Bronchial epithelial cell (primary cell): ENCODE data around the gene AOPEP. TPM values are rescaled to one million over a fixed set of nuclear protein-coding genes. Genes with fewer than 3 reads are reported as not detected.

Experiments used
- DNase-seq: peaks from one replicate; pipeline ENCODE4 v3.0.0-alpha.2; 2010; ENCODE audit warnings: low read depth
- FAIRE-seq: peaks from 2 replicates; lab custom pipeline; 2011; peaks lifted over from hg19 to GRCh38; lab: Jason Lieb, UNC
- H3K27me3 ChIP-seq: 2 replicates; pipeline ENCODE4 v1.5.1; 2011; ENCODE audit warnings: low read length; ENCODE audit not compliant: control insufficient read depth, insufficient read depth
- H3K36me3 ChIP-seq: 2 replicates; pipeline ENCODE4 v1.5.1; 2011; ENCODE audit warnings: low read length; ENCODE audit not compliant: control insufficient read depth, insufficient read depth
- H3K4me3 ChIP-seq: 2 replicates; pipeline ENCODE4 v1.5.1; 2011; ENCODE audit warnings: mild to moderate bottlenecking, low read depth, low read length, control low read depth
- CTCF ChIP-seq: IDR thresholded peaks from 2 replicates; pipeline ENCODE4 v1.5.1; 2011; ENCODE audit warnings: mild to moderate bottlenecking, moderate library complexity, low read length, control low read depth, inconsistent platforms; ENCODE audit not compliant: insufficient read depth, severe bottlenecking
- total RNA-seq: library from RNA; depleted of rRNA; stranded (reverse); fragments of >200 nt; gene quantifications from 2 replicates; pipeline ENCODE4 v1.2.1, GENCODE V29; 2014

AOPEP gene
- total RNA-seq, 1 donor from 2014 or later, result 91.1 TPM

DNA sequence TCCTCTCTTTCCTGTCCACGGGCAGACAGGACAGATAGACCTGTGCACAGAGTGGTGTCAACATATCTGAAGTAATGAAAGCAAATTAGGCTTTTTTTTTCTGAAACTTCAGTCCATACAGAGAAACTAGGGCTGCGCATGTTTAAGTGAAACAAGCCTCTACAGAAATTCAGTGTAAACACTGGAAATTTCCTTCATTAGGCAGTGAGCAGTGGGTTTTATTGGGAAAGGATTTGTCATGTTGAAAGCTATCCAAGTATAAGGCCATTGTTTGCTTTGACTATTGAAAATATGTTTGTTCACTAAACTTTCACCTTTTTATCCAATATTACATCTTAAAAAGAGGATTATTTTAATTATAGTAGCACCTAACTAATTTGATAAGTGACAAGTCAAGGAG lies 161.2 kb downstream of the AOPEP start:
- Histone ChIP-seq H3K4me3 (no peak overlapping the region), H3K27me3 (no peaks in the 10 kb centered on the region), H3K36me3 (no peaks in the 10 kb centered on the region)
- TF ChIP-seq CTCF, result no peak
- FAIRE-seq (no peak), DNase-seq (no peak)

DNA sequence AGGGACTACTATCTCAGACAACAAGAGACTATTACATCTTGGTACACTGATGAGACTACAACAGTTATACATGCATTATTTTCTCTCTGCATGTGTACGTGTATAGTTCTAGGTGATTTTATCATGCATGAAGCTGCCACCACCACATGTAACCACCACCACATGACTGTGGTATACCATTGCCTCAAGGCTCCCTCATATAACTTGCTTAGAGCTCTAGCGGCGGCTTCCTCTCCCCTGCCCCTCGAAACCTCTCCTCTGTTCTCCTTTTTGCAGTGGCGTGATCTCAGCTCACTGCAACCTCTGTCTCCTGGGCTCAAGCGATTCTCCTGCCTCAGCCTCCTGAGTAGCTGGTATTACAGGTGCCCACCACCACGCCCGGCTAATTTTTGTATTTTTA lies 162.3 kb downstream of the AOPEP start:
- no peaks in the 10 kb centered on the region for H3K36me3 ChIP-seq
- H3K27me3 ChIP-seq, result no peaks in the 10 kb centered on the region
- TF ChIP-seq CTCF, result no peak
- no peak overlapping the region for H3K4me3 ChIP-seq
- DNase-seq (no peak), FAIRE-seq (no peak)

GRCh38 chr9:94889628-94890027 lies 163.1 kb downstream of the AOPEP start:
- no peak for FAIRE-seq
- no peak overlapping the region for H3K4me3 ChIP-seq
- DNase-seq, result no peak
- TF ChIP-seq CTCF, result no peak
- H3K36me3 ChIP-seq, result no peaks in the 10 kb centered on the region
- H3K27me3 ChIP-seq, result no peaks in the 10 kb centered on the region

GRCh38 chr9:94891183-94891582 lies 164.7 kb downstream of the AOPEP start:
- H3K4me3 ChIP-seq, result no peak overlapping the region
- DNase-seq, result no peak
- H3K36me3 ChIP-seq, result no peaks in the 10 kb centered on the region
- TF ChIP-seq CTCF, result no peak
- FAIRE-seq, result no peak
- H3K27me3 ChIP-seq, result no peaks in the 10 kb centered on the region

DNA sequence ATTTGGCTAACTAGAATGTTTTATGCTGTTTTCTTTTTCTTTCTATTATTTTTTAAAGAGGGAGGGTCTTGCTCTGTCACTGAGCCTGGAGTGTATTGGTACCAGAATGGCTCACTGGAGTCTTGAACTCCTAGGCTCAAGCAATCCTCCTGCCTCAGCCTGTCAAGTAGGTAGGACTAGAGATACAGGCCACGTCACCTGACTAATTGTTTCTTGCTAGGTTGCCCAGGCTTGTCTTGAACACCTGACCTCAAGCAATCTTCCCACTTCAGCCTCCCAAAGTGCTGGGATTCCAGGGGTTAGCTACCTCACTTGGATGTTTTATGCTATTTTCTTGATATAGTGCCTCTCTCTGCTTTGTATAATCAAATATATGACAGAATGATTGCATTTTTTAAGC lies 166.2 kb downstream of the AOPEP start:
- FAIRE-seq (no peak), DNase-seq (peak; percentile 67)
- Histone ChIP-seq H3K4me3 (no peak overlapping the region), H3K36me3 (no peaks in the 10 kb centered on the region), H3K27me3 (no peaks in the 10 kb centered on the region)
- no peak for TF ChIP-seq CTCF

GRCh38 chr9:94894094-94894699 lies 167.7 kb downstream of the AOPEP start:
- H3K4me3 ChIP-seq, result no peak overlapping the region
- no peaks in the 10 kb centered on the region for H3K27me3 ChIP-seq
- DNase-seq (no peak), FAIRE-seq (no peak)
- TF ChIP-seq CTCF, result no peak
- no peaks in the 10 kb centered on the region for H3K36me3 ChIP-seq
